ENCODE data around the gene CT45A8.
"Not testable (repeated sequence)": the region's sequence is repeated elsewhere in the genome, so short reads cannot be mapped to it uniquely, and the experiment has no call there.

Gene CT45A8

GRCh38 chrX:135854438-135854837, at the start of gene CT45A8:
Gene CT45A8, minus strand, starts transcription at chrX:135854538. Its CDS starts 3,755 bp downstream, at chrX:135850783.
- not testable (repeated sequence) for DNase-seq

GRCh38 chrX:135893294-135893817, 39.0 kb upstream of the CT45A8 start, which contains the start of the genes CT45A10 and SAGE1:
Gene CT45A10, minus strand, starts transcription at chrX:135893444. Its CDS starts 8,100 bp downstream, at chrX:135885344.
Gene SAGE1, plus strand, starts transcription at chrX:135893716. Its CDS starts 2,527 bp downstream, at chrX:135896243.
- no peak for DNase-seq

- DNase-seq = no peak
Observed at GRCh38 chrX:135892781-135893180, 38.4 kb upstream of the CT45A8 start.

- no peak for DNase-seq
Observed at GRCh38 chrX:135890087-135890585, 35.8 kb upstream of the CT45A8 start.

- DNase-seq = peak; percentile 6
Observed at GRCh38 chrX:135888976-135889375, 34.6 kb upstream of the CT45A8 start.

- DNase-seq = not testable (repeated sequence)
Observed at GRCh38 chrX:135888230-135888629, 33.9 kb upstream of the CT45A8 start.

GRCh38 chrX:135882741-135883140, 28.4 kb upstream of the CT45A8 start:
- DNase-seq = not testable (repeated sequence)

- DNase-seq = not testable (repeated sequence)
Observed at GRCh38 chrX:135871712-135872111, 17.4 kb upstream of the CT45A8 start, which contains the start of gene CT45A9. Gene CT45A9, minus strand, starts transcription at chrX:135871812. Its CDS starts 3,751 bp downstream, at chrX:135868061.

GRCh38 chrX:135837180-135837579, 17.2 kb downstream of the CT45A8 start, which contains the start of gene CT45A7:
Gene CT45A7, minus strand, starts transcription at chrX:135837280. Its CDS starts 3,747 bp downstream, at chrX:135833533.
- not testable (repeated sequence) for DNase-seq

- DNase-seq = not testable (repeated sequence)
Observed at GRCh38 chrX:135819912-135820311, 34.4 kb downstream of the CT45A8 start, which contains the start of gene CT45A2. Gene CT45A2, minus strand, starts transcription at chrX:135820012. Its CDS starts 3,747 bp downstream, at chrX:135816265.

- DNase-seq = not testable (repeated sequence)
Observed at GRCh38 chrX:135802687-135803086, 51.7 kb downstream of the CT45A8 start, which contains the start of gene CT45A6. Gene CT45A6, minus strand, starts transcription at chrX:135802787. Its CDS starts 3,794 bp downstream, at chrX:135798993.
